ENCODE results near the gene FZD2. TPM values are rescaled to one million over a fixed set of nuclear protein-coding genes. Genes with fewer than 3 reads are reported as not detected.

FZD2 gene
- total RNA-seq, 1 donor from 2014 or later = 12.9 TPM

GRCh38 chr17:44548376-44549230 lies 8.7 kb upstream of the FZD2 start:
- TF ChIP-seq, protein P1, sequence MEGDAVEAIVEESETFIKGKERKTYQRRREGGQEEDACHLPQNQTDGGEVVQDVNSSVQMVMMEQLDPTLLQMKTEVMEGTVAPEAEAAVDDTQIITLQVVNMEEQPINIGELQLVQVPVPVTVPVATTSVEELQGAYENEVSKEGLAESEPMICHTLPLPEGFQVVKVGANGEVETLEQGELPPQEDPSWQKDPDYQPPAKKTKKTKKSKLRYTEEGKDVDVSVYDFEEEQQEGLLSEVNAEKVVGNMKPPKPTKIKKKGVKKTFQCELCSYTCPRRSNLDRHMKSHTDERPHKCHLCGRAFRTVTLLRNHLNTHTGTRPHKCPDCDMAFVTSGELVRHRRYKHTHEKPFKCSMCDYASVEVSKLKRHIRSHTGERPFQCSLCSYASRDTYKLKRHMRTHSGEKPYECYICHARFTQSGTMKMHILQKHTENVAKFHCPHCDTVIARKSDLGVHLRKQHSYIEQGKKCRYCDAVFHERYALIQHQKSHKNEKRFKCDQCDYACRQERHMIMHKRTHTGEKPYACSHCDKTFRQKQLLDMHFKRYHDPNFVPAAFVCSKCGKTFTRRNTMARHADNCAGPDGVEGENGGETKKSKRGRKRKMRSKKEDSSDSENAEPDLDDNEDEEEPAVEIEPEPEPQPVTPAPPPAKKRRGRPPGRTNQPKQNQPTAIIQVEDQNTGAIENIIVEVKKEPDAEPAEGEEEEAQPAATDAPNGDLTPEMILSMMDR (IDR thresholded peaks at IDR 0.05; ENCODE audit: unreplicated experiment) = no peak
- Mint-ChIP-seq H3K9me3 (ENCODE audit: unreplicated experiment) (no peaks in the 10 kb centered on the region), H3K4me3 (ENCODE audit: unreplicated experiment) (no peak overlapping the region), H3K4me1 (ENCODE audit: unreplicated experiment) (peaks cover 20% of the 10 kb centered on the region), H3K36me3 (ENCODE audit: low read depth, unreplicated experiment) (no peaks in the 10 kb centered on the region), H3K27ac (ENCODE audit: unreplicated experiment) (peak overlapping the region; percentile 42), H3K27me3 (ENCODE audit: unreplicated experiment) (peaks cover 6% of the 10 kb centered on the region)
- DNase-seq (ENCODE audit: low spot score) = no peak

GRCh38 chr17:44549686-44550085 lies 7.6 kb upstream of the FZD2 start:
- Mint-ChIP-seq H3K4me1 (ENCODE audit: unreplicated experiment) (peaks cover 17% of the 10 kb centered on the region), H3K9me3 (ENCODE audit: unreplicated experiment) (no peaks in the 10 kb centered on the region), H3K27me3 (ENCODE audit: unreplicated experiment) (peaks cover 6% of the 10 kb centered on the region), H3K36me3 (ENCODE audit: low read depth, unreplicated experiment) (no peaks in the 10 kb centered on the region), H3K27ac (ENCODE audit: unreplicated experiment) (no peak overlapping the region), H3K4me3 (ENCODE audit: unreplicated experiment) (no peak overlapping the region)
- TF ChIP-seq, protein P1 (IDR thresholded peaks at IDR 0.05; ENCODE audit: unreplicated experiment) = no peak
- DNase-seq (ENCODE audit: low spot score) = no peak

- Mint-ChIP-seq H3K36me3 (ENCODE audit: low read depth, unreplicated experiment) (no peaks in the 10 kb centered on the region), H3K9me3 (ENCODE audit: unreplicated experiment) (no peaks in the 10 kb centered on the region), H3K27ac (ENCODE audit: unreplicated experiment) (no peak overlapping the region), H3K27me3 (ENCODE audit: unreplicated experiment) (peaks cover 8% of the 10 kb centered on the region), H3K4me1 (ENCODE audit: unreplicated experiment) (peaks cover 31% of the 10 kb centered on the region), H3K4me3 (ENCODE audit: unreplicated experiment) (no peak overlapping the region)
- no peak for DNase-seq (ENCODE audit: low spot score)
- TF ChIP-seq, protein P1 (IDR thresholded peaks at IDR 0.05; ENCODE audit: unreplicated experiment) = no peak
These were observed 4.9 kb upstream of the FZD2 start for GRCh38 chr17:44552361-44552760.

DNA sequence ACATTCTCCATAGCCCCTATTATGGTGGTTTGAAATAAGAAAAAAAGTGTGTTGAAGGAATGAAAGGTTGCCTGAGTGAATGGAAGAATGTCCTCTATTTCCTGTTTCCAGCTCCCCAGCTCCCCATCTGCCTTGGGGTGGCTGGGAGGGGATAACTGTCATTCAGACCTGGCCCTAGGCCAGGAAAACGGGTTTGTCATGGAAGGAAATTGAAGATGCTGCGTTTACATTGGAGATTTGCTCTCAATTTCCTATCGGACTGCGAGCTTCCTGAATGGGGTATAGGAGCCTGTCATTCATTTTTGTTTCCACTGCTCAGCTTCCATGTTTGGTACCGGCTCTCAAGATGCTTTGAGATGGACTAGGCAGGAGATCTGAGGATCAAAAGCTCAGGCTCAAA lies 2.2 kb upstream of the FZD2 start:
- H3K27ac Mint-ChIP-seq (ENCODE audit: unreplicated experiment) = no peak overlapping the region
- TF ChIP-seq, protein P1 (IDR thresholded peaks at IDR 0.05; ENCODE audit: unreplicated experiment) = no peak

GRCh38 chr17:44556166-44556831 lies 985 bp upstream of the FZD2 start:
- peak; percentile 43 for DNase-seq (ENCODE audit: low spot score)
- H3K27ac Mint-ChIP-seq (ENCODE audit: unreplicated experiment) = peak overlapping the region; percentile 94
- no peaks in the 10 kb centered on the region for H3K9me3 Mint-ChIP-seq (ENCODE audit: unreplicated experiment)
- H3K4me3 Mint-ChIP-seq (ENCODE audit: unreplicated experiment) = peak overlapping the region; percentile 97
- H3K4me1 Mint-ChIP-seq (ENCODE audit: unreplicated experiment) = peaks cover 38% of the 10 kb centered on the region
- peaks cover 7% of the 10 kb centered on the region for H3K36me3 Mint-ChIP-seq (ENCODE audit: low read depth, unreplicated experiment)
- TF ChIP-seq, protein P1 (IDR thresholded peaks at IDR 0.05; ENCODE audit: unreplicated experiment) = no peak
- H3K27me3 Mint-ChIP-seq (ENCODE audit: unreplicated experiment) = peaks cover 8% of the 10 kb centered on the region

More for the DNA sequence above, 2.2 kb upstream of the FZD2 start:
- peak overlapping the region; percentile 97 for H3K4me3 Mint-ChIP-seq (ENCODE audit: unreplicated experiment)
- peaks cover 33% of the 10 kb centered on the region for H3K4me1 Mint-ChIP-seq (ENCODE audit: unreplicated experiment)
- peaks cover 8% of the 10 kb centered on the region for H3K27me3 Mint-ChIP-seq (ENCODE audit: unreplicated experiment)
- peaks cover 5% of the 10 kb centered on the region for H3K36me3 Mint-ChIP-seq (ENCODE audit: low read depth, unreplicated experiment)
- no peaks in the 10 kb centered on the region for H3K9me3 Mint-ChIP-seq (ENCODE audit: unreplicated experiment)
- no peak for DNase-seq (ENCODE audit: low spot score)
